ENCODE measurements around the gene KLC1. TPM values are rescaled to one million over a fixed set of nuclear protein-coding genes. Genes with fewer than 3 reads are reported as not detected.

The KLC1 gene
- total RNA-seq, 1 donor from 2014 or later, result 975 TPM

DNA sequence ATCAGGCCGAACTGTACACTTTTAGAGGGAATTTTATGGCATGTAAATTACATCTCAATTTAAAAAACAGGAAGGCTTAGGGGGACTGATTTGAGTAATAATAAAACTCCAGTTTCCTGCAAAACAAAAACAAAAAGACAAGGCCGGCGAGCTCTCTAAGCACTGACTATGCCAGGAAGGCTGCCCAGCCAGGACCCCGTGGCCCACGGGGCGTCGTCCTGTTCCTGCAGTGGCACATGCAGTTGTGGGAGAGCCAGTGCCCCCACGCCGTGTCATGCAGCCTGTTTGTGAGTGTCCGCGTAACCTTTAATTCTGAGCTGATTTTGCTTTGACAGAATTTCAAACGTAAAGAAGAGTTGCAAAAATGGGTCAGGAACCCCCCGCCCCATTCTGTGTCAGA is 75.7 kb downstream of the KLC1 start:
- Mint-ChIP-seq H3K9me3 (ENCODE audit: unreplicated experiment) (peaks cover 45% of the 10 kb centered on the region), H3K36me3 (ENCODE audit: unreplicated experiment) (no peaks in the 10 kb centered on the region), H3K4me1 (ENCODE audit: low read depth, unreplicated experiment) (peaks cover 34% of the 10 kb centered on the region), H3K4me3 (ENCODE audit: unreplicated experiment) (no peak overlapping the region), H3K27me3 (ENCODE audit: unreplicated experiment) (peaks cover 32% of the 10 kb centered on the region), H3K27ac (ENCODE audit: unreplicated experiment) (peak overlapping the region; percentile 41)
- TF ChIP-seq, protein P1, sequence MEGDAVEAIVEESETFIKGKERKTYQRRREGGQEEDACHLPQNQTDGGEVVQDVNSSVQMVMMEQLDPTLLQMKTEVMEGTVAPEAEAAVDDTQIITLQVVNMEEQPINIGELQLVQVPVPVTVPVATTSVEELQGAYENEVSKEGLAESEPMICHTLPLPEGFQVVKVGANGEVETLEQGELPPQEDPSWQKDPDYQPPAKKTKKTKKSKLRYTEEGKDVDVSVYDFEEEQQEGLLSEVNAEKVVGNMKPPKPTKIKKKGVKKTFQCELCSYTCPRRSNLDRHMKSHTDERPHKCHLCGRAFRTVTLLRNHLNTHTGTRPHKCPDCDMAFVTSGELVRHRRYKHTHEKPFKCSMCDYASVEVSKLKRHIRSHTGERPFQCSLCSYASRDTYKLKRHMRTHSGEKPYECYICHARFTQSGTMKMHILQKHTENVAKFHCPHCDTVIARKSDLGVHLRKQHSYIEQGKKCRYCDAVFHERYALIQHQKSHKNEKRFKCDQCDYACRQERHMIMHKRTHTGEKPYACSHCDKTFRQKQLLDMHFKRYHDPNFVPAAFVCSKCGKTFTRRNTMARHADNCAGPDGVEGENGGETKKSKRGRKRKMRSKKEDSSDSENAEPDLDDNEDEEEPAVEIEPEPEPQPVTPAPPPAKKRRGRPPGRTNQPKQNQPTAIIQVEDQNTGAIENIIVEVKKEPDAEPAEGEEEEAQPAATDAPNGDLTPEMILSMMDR (IDR thresholded peaks at IDR 0.05; ENCODE audit: partially characterized antibody, unreplicated experiment), result no peak
- DNase-seq, result no peak

DNA sequence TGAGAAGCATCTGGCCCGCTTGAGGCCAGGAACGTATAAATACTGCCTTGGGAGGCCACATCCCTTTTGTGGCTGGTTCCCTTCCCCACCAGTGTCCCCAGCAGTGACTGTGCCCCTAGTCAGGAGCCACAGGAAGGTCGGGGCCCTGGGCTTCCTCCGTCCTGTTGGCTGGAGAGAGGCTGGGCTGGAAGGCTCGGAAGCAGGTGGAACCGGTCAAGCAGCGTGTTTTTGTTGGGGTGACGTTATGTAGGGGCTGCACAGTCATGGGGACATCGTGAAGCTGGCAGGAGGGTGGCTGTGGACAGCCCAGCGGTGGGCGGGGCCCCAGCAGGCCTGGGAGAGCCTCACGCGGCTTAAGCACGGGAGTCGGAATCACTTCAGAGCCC is 76.1 kb downstream of the KLC1 start:
- Mint-ChIP-seq H3K9me3 (ENCODE audit: unreplicated experiment) (peaks cover 45% of the 10 kb centered on the region), H3K36me3 (ENCODE audit: unreplicated experiment) (no peaks in the 10 kb centered on the region), H3K27ac (ENCODE audit: unreplicated experiment) (peak overlapping the region; percentile 41), H3K4me1 (ENCODE audit: low read depth, unreplicated experiment) (peaks cover 33% of the 10 kb centered on the region), H3K27me3 (ENCODE audit: unreplicated experiment) (peaks cover 30% of the 10 kb centered on the region), H3K4me3 (ENCODE audit: unreplicated experiment) (no peak overlapping the region)
- DNase-seq, result no peak
- TF ChIP-seq, protein P1 (IDR thresholded peaks at IDR 0.05; ENCODE audit: partially characterized antibody, unreplicated experiment), result no peak

DNA sequence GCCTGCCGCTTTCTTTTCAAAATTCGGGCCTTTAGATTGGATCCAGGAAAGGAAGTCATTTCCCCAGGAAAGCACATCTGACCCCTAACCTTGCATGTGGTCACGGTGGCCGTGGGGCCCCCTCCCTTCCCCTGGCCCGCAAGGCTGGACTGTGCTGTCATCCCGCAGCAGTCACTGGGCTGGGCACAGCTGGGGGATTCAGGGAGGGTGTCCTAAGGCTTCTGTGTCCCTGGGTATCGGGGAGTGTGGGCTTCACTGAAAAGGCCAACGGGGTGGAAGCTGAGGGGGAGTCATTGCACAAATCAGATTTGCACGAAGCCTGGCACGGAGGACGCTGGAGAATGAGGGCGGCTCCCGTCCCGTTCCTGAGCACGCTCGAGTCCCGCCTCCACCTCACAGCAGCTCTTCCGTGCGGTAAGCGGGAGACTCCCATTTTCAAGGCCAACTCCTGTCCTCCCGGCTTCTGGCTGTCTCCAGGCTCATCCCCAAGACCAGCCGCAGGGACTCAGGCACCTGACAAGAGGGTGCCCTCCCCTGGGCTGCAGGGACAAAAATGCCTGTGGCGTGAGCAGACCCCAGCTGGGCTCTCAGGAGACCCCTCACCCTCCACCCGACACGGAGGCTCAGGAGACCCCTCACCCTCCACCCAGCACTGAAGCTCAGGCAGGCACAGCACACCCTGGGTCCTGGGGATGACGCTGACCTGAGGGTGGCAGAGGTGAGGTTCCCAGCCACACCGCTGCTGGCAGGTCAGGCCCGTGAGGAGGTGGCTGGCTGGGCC is 76.7 kb downstream of the KLC1 start:
- Mint-ChIP-seq H3K27ac (ENCODE audit: unreplicated experiment) (no peak overlapping the region), H3K9me3 (ENCODE audit: unreplicated experiment) (peaks cover 46% of the 10 kb centered on the region), H3K4me1 (ENCODE audit: low read depth, unreplicated experiment) (peaks cover 33% of the 10 kb centered on the region), H3K4me3 (ENCODE audit: unreplicated experiment) (no peak overlapping the region), H3K36me3 (ENCODE audit: unreplicated experiment) (no peaks in the 10 kb centered on the region), H3K27me3 (ENCODE audit: unreplicated experiment) (peaks cover 31% of the 10 kb centered on the region)
- DNase-seq, result no peak
- TF ChIP-seq, protein P1 (IDR thresholded peaks at IDR 0.05; ENCODE audit: partially characterized antibody, unreplicated experiment), result no peak

DNA sequence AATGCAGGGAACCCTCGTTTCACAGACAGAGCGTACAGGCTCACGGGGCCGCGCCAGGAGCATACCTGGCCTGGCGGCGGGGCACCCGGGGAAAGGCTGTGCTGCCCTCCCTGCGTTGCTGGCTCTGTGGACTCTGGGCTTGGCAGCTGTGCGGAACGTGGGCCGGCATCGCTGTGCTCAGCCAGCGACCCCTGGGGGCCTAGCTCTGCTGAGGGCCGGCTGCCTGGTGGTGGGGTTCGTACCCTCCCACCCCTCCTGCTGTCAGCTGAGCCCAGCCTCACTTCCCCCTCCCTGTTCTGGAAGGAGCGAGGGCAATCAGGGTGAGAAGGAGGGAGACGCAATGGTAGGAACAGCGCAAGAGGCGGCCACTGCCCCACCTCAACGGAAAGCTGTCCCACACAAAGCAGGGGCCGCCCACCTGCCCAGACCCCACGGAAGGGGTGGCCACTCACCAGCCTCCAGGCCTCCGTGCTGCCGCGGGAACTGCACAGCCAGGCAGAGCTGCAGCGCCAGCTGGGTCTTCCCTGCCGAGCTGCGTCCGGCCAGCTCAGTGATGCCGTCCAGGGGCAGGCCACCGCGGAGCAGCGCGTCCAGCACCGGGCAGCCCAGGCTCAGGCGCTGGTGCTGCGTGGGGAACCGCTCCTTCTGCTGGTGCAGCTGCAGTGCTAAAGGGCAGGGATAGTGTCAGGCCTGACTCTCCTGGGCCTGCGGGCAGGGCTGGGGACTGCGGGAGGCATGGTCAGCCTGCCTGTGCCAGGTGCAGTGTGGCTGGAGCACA is 77.7 kb downstream of the KLC1 start:
- Mint-ChIP-seq H3K27ac (ENCODE audit: unreplicated experiment) (peak overlapping the region; percentile 52), H3K4me3 (ENCODE audit: unreplicated experiment) (no peak overlapping the region), H3K9me3 (ENCODE audit: unreplicated experiment) (peaks cover 45% of the 10 kb centered on the region), H3K36me3 (ENCODE audit: unreplicated experiment) (no peaks in the 10 kb centered on the region), H3K27me3 (ENCODE audit: unreplicated experiment) (peaks cover 37% of the 10 kb centered on the region), H3K4me1 (ENCODE audit: low read depth, unreplicated experiment) (peaks cover 38% of the 10 kb centered on the region)
- DNase-seq, result no peak
- TF ChIP-seq, protein P1 (IDR thresholded peaks at IDR 0.05; ENCODE audit: partially characterized antibody, unreplicated experiment), result no peak

Measured in glutamatergic neuron (in vitro differentiated cells).